ENCODE results near the gene CAT.

DNA sequence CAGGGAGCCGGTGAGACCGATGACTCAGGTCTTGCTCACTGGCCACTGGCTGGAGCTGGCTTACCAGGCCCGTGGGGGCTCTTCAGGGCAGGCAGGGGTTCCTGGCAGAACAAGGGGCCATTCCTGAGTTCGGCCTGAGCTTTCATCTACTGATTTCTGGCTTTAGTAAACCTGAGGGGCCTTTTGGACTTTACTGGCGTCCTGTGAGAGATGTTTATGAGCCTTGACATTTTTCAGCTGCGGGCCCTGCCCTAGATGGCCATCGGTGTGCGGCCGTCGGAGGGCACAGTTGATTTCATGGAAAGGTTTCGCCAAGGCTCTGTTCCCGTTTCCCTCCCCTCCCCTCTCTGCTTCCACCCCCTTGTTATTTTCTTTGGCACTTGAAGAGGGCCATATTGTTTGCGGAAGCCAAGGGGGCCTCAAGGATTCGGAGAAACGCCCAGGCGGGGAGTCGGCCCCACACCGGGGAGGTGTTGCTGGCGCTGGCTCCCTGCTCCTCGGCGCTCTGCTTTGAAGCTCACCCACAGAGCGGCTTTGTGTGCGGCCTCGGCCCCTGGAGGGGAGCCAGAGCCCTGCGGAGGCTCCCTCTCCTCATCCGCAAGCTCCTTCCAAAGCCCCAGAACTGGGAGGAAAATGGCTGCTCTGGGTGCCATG lies 57.1 kb downstream of the CAT start:
- no peak for TF ChIP-seq POLR2AphosphoS5 (IDR thresholded peaks at IDR 0.05; ENCODE audit: borderline replicate concordance, low read depth, low read length)
- no peak for TF ChIP-seq EZH2 (IDR thresholded peaks at IDR 0.05)
